Esophagus squamous epithelium (tissue), 4 donors: ENCODE data around the gene C10orf67.

ENCODE experiments used
- CTCF ChIP-seq, 6 experiments: fragments of 450-650 bp in 4 of 6; fragments of 200-600 bp in 2 of 6; sonication (generic) in 2 of 6; IDR thresholded peaks; one replicate each; pipeline ENCODE4 v1.5.1; 2016 to 2019; ENCODE audit warnings: antibody characterized with exemption in 6 of 6, mild to moderate bottlenecking in 4 of 6, moderate library complexity in 4 of 6
- POLR2A ChIP-seq, 4 donors: fragments of 450-650 bp; IDR thresholded peaks; one replicate each; pipeline ENCODE4 v1.6.1; 2017; ENCODE audit warnings: antibody characterized with exemption in 4 of 4, mild to moderate bottlenecking in 4 of 4, moderate library complexity in 3 of 4

DNA sequence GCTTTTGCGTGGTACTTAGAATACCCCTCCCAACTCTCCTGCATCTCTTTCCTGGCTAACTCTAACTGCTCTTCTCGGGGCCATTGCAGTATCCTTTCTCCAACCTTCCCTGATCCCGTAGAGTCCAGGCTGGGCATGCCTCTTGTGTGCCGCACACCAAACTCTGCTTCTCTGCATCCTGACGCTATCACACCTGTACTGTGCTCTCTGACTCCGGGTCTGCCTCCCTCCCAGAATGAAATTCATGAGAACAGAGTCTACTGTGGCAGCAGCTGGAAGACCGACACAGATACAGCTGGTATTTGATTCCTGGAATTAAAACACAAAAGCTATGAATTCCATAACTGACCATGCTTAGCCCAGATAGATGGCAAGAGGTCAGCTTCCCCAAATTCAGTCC, 60.9 kb downstream of the C10orf67 start:
- TF ChIP-seq CTCF (IDR thresholded peaks at IDR 0.05) (no peak), POLR2A (IDR thresholded peaks at IDR 0.05) (no peak)
